ENCODE measurements around the gene KIF2A.

The KIF2A gene

GRCh38 chr5:62330302-62330701 is 24.3 kb downstream of the KIF2A start:
- DNase-seq, result no peak

- DNase-seq, result no peak
Measured at GRCh38 chr5:62331921-62332320, 25.9 kb downstream of the KIF2A start.

- no peak for DNase-seq
Measured at GRCh38 chr5:62333250-62333794, 27.3 kb downstream of the KIF2A start.

GRCh38 chr5:62334082-62334481 is 28.1 kb downstream of the KIF2A start:
- no peak for DNase-seq

- no peak for DNase-seq
Measured at GRCh38 chr5:62340392-62340791, 34.4 kb downstream of the KIF2A start.

GRCh38 chr5:62340979-62341378 is 35.0 kb downstream of the KIF2A start:
- DNase-seq, result no peak

- no peak for DNase-seq
Measured at GRCh38 chr5:62341783-62342475, 35.9 kb downstream of the KIF2A start.

- DNase-seq, result no peak
Measured at GRCh38 chr5:62342476-62342837, 36.5 kb downstream of the KIF2A start.

- DNase-seq, result no peak
Measured at GRCh38 chr5:62343428-62343827, 37.4 kb downstream of the KIF2A start.

GRCh38 chr5:62346748-62347147 is 40.7 kb downstream of the KIF2A start:
- DNase-seq, result no peak

GRCh38 chr5:62347928-62348327 is 41.9 kb downstream of the KIF2A start:
- no peak for DNase-seq

GRCh38 chr5:62348723-62349481 is 42.9 kb downstream of the KIF2A start:
- DNase-seq, result no peak

GRCh38 chr5:62354028-62354874 is 48.2 kb downstream of the KIF2A start:
- no peak for DNase-seq

- DNase-seq, result no peak
Measured at GRCh38 chr5:62362701-62363100, 56.7 kb downstream of the KIF2A start.

GRCh38 chr5:62369039-62369438 is 63.0 kb downstream of the KIF2A start:
- no peak for DNase-seq

- no peak for DNase-seq
Measured at GRCh38 chr5:62371409-62371808, 65.4 kb downstream of the KIF2A start.

- DNase-seq, result no peak
Measured at GRCh38 chr5:62372600-62372999, 66.6 kb downstream of the KIF2A start.

- DNase-seq, result no peak
Measured at GRCh38 chr5:62373382-62373781, 67.4 kb downstream of the KIF2A start.

- no peak for DNase-seq
Measured at GRCh38 chr5:62374090-62374489, 68.1 kb downstream of the KIF2A start.

GRCh38 chr5:62375627-62376026 is 69.6 kb downstream of the KIF2A start:
- DNase-seq, result no peak

GRCh38 chr5:62376064-62376463 is 70.1 kb downstream of the KIF2A start:
- DNase-seq, result no peak

GRCh38 chr5:62385131-62385530 is 79.1 kb downstream of the KIF2A start:
- DNase-seq, result no peak

GRCh38 chr5:62385816-62386400 is 79.9 kb downstream of the KIF2A start:
- DNase-seq, result no peak
